ENCODE data around the gene HOXA3. TPM values are rescaled to one million over a fixed set of nuclear protein-coding genes. Genes with fewer than 3 reads are reported as not detected.

The HOXA3 gene
- total RNA-seq, 1 donor from 2014 or later, result 209 TPM

DNA sequence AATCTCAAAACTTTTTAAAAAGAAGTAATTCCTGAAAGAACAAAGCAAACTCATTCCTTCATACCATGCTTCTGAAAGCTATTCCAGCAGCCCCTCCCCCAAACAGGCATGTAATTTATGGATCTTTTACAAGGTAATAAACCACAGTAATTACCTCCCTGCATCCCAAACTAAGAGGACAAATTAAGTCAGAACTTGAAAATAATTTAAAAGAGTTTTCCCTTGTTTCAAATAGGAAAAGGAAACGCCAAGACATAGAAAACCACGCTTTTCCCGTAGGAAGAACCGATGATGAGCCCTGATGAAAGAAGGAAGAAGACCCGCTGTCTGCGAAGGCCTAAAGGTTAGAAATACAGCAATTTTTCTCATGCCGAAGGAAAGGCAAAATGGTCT lies 30.7 kb downstream of the HOXA3 start:
- H3K27me3 Mint-ChIP-seq (ENCODE audit: low read depth), result no peaks in the 10 kb centered on the region
- TF ChIP-seq, protein P1, sequence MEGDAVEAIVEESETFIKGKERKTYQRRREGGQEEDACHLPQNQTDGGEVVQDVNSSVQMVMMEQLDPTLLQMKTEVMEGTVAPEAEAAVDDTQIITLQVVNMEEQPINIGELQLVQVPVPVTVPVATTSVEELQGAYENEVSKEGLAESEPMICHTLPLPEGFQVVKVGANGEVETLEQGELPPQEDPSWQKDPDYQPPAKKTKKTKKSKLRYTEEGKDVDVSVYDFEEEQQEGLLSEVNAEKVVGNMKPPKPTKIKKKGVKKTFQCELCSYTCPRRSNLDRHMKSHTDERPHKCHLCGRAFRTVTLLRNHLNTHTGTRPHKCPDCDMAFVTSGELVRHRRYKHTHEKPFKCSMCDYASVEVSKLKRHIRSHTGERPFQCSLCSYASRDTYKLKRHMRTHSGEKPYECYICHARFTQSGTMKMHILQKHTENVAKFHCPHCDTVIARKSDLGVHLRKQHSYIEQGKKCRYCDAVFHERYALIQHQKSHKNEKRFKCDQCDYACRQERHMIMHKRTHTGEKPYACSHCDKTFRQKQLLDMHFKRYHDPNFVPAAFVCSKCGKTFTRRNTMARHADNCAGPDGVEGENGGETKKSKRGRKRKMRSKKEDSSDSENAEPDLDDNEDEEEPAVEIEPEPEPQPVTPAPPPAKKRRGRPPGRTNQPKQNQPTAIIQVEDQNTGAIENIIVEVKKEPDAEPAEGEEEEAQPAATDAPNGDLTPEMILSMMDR (IDR thresholded peaks at IDR 0.05; ENCODE audit: unreplicated experiment), result no peak
- DNase-seq (ENCODE audit: low spot score in 2 of 2, unreplicated experiment in 2 of 2), result no peak
- peaks cover 29% of the 10 kb centered on the region for H3K36me3 Mint-ChIP-seq
- H3K4me3 Mint-ChIP-seq, result peak overlapping the region; percentile 88
- H3K4me1 Mint-ChIP-seq, result peaks cover 97% of the 10 kb centered on the region
- H3K27ac Mint-ChIP-seq, result peak overlapping the region; percentile 100
- no peaks in the 10 kb centered on the region for H3K9me3 Mint-ChIP-seq

DNA sequence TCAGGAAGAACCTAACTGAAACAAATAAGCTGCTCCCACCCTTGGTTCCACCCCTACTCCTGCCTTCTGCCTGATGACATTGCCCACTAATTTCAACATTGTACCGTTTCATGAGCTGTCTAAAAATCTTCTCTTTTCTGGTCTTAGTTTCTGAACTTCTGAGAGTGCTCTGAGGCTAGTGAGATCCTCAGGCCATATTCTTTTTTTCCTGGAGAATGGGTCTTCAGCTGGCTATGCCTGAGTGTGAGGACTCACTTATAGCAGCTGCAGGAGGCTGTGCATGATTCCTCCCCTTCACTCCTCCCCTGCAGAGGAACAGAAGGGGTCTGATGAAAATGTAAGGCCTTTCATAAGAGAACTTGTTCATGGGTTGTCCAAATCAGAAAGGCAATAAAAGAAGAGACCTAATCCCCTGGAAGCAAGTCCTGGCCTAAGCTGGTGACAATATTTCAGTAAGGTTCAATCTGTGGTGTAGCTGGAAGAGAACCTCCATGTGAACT lies 32.9 kb downstream of the HOXA3 start:
- Mint-ChIP-seq H3K27me3 (ENCODE audit: low read depth) (no peaks in the 10 kb centered on the region), H3K9me3 (no peaks in the 10 kb centered on the region), H3K4me3 (peak overlapping the region; percentile 88), H3K36me3 (peaks cover 42% of the 10 kb centered on the region), H3K27ac (peak overlapping the region; percentile 100), H3K4me1 (peaks cover 79% of the 10 kb centered on the region)
- DNase-seq (ENCODE audit: low spot score in 2 of 2, unreplicated experiment in 2 of 2), result peak in 1 of 2 experiments; percentile 30
- TF ChIP-seq, protein P1 (IDR thresholded peaks at IDR 0.05; ENCODE audit: unreplicated experiment), result no peak

DNA sequence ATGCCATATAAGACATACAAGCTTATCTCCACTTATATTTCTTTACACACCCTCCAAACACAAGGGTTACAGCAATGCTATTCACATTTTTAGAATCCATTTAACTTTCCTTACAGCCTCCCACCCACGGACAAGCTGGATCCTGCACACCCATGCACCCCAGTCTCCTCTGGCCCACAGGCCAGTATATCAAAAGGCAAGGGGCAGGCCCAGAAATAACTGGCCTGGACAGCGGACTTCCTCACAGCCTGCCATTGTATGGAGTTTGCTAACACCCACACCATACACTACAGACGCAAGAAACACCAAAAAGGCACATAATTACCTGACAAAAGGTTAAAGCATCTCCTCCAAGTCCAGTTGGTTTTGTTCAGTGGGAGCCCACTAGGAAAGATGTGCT lies 33.8 kb downstream of the HOXA3 start:
- Mint-ChIP-seq H3K4me3 (peak overlapping the region; percentile 88), H3K27ac (peak overlapping the region; percentile 100), H3K27me3 (ENCODE audit: low read depth) (no peaks in the 10 kb centered on the region), H3K4me1 (peaks cover 73% of the 10 kb centered on the region), H3K9me3 (no peaks in the 10 kb centered on the region), H3K36me3 (peaks cover 36% of the 10 kb centered on the region)
- TF ChIP-seq, protein P1 (IDR thresholded peaks at IDR 0.05; ENCODE audit: unreplicated experiment), result no peak
- DNase-seq (ENCODE audit: low spot score in 2 of 2, unreplicated experiment in 2 of 2), result peak in 1 of 2 experiments; percentile 44

DNA sequence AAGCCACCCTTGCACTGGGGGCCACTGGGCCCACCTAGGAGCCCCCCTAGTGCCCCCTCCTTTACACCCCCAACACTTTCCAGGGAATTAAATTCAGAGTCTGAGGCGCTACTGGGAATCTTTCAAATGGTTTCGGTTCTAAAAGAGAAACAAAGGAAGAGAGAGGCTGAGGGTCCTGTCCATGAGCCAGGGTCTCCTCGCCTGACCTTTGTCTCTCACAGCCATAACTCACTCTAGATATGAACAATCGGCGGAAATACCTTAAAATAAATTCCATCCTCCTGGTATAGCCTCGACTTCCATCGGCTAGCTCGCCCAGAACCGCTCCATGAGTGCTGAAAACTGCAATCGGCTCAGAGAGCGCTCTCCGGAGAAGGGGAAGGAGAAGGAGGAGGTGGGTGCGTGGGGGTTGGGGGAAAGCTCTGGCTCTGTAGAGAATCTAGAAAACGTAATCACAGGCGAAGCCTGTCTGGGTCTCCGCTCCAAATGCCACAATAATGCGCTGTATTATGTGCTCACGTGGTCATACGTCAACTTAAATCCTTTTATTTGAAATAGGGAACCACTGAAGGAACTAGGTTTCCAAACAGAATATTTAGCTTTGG lies 34.4 kb downstream of the HOXA3 start:
- no peaks in the 10 kb centered on the region for H3K27me3 Mint-ChIP-seq (ENCODE audit: low read depth)
- H3K4me3 Mint-ChIP-seq, result peak overlapping the region; percentile 88
- TF ChIP-seq, protein P1 (IDR thresholded peaks at IDR 0.05; ENCODE audit: unreplicated experiment), result no peak
- peaks cover 33% of the 10 kb centered on the region for H3K36me3 Mint-ChIP-seq
- H3K4me1 Mint-ChIP-seq, result peaks cover 67% of the 10 kb centered on the region
- peak in 1 of 2 experiments; percentile 60 for DNase-seq (ENCODE audit: low spot score in 2 of 2, unreplicated experiment in 2 of 2)
- peak overlapping the region; percentile 100 for H3K27ac Mint-ChIP-seq
- H3K9me3 Mint-ChIP-seq, result no peaks in the 10 kb centered on the region

DNA sequence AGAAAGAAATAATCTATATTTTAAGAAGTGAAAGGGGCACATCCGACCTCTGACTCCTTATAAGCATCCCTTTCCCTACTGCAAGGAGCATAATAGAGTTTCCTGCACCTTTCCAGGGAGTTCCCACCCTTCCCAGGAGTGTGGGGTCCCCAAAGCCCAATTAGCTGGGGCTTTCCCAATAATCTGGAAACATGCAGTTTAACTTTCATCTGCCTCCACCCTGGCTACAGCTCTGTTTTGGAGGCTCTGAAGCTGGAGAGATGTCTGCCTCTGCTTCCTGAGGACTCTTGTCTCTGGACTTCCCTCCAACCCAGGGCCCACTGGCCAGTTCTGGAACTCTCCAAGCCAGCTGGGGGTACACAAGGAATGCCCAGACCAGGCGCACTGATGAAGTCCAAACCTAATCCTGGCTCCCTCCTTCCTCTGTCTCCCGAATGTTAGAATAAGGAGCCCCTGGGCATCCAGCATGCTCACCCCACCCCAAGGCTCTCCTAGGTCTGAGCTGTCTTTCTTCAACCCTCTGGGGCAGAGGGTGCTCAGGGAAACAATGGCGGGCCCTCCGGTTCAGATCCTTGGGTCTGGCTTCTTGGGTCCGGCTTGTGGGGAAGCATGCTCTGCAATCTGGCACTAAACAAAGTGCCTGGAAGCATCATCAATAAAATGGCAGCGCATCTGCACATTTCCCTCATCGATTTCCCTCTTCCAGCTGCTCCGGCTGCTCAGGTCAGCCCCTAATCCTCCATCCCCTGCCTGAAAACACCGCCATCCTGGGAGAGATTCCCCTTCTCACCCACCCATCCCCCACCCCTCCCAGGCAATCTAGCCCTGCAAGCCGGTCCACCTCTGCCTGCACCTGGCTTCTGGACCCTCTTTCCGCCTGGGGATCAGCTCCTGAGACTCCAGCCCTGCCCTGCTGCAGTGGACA lies 35.2 kb downstream of the HOXA3 start:
- Mint-ChIP-seq H3K4me1 (peaks cover 59% of the 10 kb centered on the region), H3K4me3 (peak overlapping the region; percentile 88), H3K36me3 (peaks cover 27% of the 10 kb centered on the region), H3K27ac (peak overlapping the region; percentile 100), H3K9me3 (no peaks in the 10 kb centered on the region), H3K27me3 (ENCODE audit: low read depth) (no peaks in the 10 kb centered on the region)
- TF ChIP-seq, protein P1 (IDR thresholded peaks at IDR 0.05; ENCODE audit: unreplicated experiment), result no peak
- DNase-seq (ENCODE audit: low spot score in 2 of 2, unreplicated experiment in 2 of 2), result peak in 1 of 2 experiments; percentile 53

Data from mesothelial cell of epicardium (in vitro differentiated cells).